Endothelial cell of hepatic sinusoid (primary cell): ENCODE measurements around the gene FZD1.

Experiments used
- in situ Hi-C: cut with HindIII; loops from 2 replicates; pipeline ENCODE4 v1.10.0; 2017; ENCODE audit warnings: low sequenced_read_pairs

FZD1 gene

GRCh38 chr7:91264924-91265681 is 870 bp downstream of the FZD1 start:
- in situ Hi-C loops: no loop called here

GRCh38 chr7:91265693-91266066 is 1.4 kb downstream of the FZD1 start:
- in situ Hi-C loops: no loop called here

- in situ Hi-C loops: no loop called here
Measured at GRCh38 chr7:91266067-91266688, 1.9 kb downstream of the FZD1 start.

GRCh38 chr7:91266689-91267090 is 2.5 kb downstream of the FZD1 start:
- in situ Hi-C loops: no loop called here

GRCh38 chr7:91267171-91267955 is 3.1 kb downstream of the FZD1 start:
- in situ Hi-C loops: no loop called here

- in situ Hi-C loops: no loop called here
Measured at GRCh38 chr7:91270372-91270771, 6.1 kb downstream of the FZD1 start.

GRCh38 chr7:91276909-91277308 is 12.7 kb downstream of the FZD1 start:
- in situ Hi-C loops: no loop called here

GRCh38 chr7:91280185-91280584 is 16.0 kb downstream of the FZD1 start:
- in situ Hi-C loops: no loop called here

GRCh38 chr7:91280604-91281003 is 16.4 kb downstream of the FZD1 start:
- in situ Hi-C loops: no loop called here

GRCh38 chr7:91285696-91286355 is 21.6 kb downstream of the FZD1 start:
- in situ Hi-C loops: no loop called here

- in situ Hi-C loops: no loop called here
Measured at GRCh38 chr7:91286432-91286831, 22.2 kb downstream of the FZD1 start.

- in situ Hi-C loops: no loop called here
Measured at GRCh38 chr7:91287371-91288084, 23.3 kb downstream of the FZD1 start.

GRCh38 chr7:91288208-91288824 is 24.1 kb downstream of the FZD1 start:
- in situ Hi-C loops: no loop called here

- in situ Hi-C loops: loop anchor here (10.0 kb wide), 1 partner anchor 175 kb away; no protein-coding TSS in a partner anchor
Measured at GRCh38 chr7:91289633-91290254, 25.5 kb downstream of the FZD1 start.

GRCh38 chr7:91291302-91291701 is 27.1 kb downstream of the FZD1 start:
- in situ Hi-C loops: loop anchor here (10.0 kb wide), 1 partner anchor 173 kb away; no protein-coding TSS in a partner anchor

- in situ Hi-C loops: loop anchor here (10.0 kb wide), 1 partner anchor 173 kb away; no protein-coding TSS in a partner anchor
Measured at GRCh38 chr7:91291902-91292301, 27.7 kb downstream of the FZD1 start.

GRCh38 chr7:91292506-91292905 is 28.3 kb downstream of the FZD1 start:
- in situ Hi-C loops: loop anchor here (10.0 kb wide), 1 partner anchor 172 kb away; no protein-coding TSS in a partner anchor

- in situ Hi-C loops: loop anchor here (10.0 kb wide), 1 partner anchor 172 kb away; no protein-coding TSS in a partner anchor
Measured at GRCh38 chr7:91293136-91293535, 28.9 kb downstream of the FZD1 start.

GRCh38 chr7:91293840-91294239 is 29.6 kb downstream of the FZD1 start:
- in situ Hi-C loops: loop anchor here (10.0 kb wide), 1 partner anchor 171 kb away; no protein-coding TSS in a partner anchor
